ENCODE data around the gene TRMT44.

The TRMT44 gene, protein sequence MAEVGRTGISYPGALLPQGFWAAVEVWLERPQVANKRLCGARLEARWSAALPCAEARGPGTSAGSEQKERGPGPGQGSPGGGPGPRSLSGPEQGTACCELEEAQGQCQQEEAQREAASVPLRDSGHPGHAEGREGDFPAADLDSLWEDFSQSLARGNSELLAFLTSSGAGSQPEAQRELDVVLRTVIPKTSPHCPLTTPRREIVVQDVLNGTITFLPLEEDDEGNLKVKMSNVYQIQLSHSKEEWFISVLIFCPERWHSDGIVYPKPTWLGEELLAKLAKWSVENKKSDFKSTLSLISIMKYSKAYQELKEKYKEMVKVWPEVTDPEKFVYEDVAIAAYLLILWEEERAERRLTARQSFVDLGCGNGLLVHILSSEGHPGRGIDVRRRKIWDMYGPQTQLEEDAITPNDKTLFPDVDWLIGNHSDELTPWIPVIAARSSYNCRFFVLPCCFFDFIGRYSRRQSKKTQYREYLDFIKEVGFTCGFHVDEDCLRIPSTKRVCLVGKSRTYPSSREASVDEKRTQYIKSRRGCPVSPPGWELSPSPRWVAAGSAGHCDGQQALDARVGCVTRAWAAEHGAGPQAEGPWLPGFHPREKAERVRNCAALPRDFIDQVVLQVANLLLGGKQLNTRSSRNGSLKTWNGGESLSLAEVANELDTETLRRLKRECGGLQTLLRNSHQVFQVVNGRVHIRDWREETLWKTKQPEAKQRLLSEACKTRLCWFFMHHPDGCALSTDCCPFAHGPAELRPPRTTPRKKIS

GRCh38 chr4:8440492-8441311 is at the start of gene TRMT44, which contains the start of gene ACOX3:
Gene TRMT44, plus strand, starts transcription at chr4:8440777. Its CDS starts 46 bp downstream, at chr4:8440823.
Gene ACOX3, minus strand, starts transcription at chr4:8440723. Its CDS starts 24,202 bp downstream, at chr4:8416521.
- peak; percentile 91 for DNase-seq

- no peak for DNase-seq
Observed at GRCh38 chr4:8391071-8391470, 49.5 kb upstream of the TRMT44 start.

- DNase-seq: no peak
Observed at GRCh38 chr4:8391972-8392371, 48.6 kb upstream of the TRMT44 start.

GRCh38 chr4:8392591-8393190 is 47.9 kb upstream of the TRMT44 start:
- DNase-seq: no peak

GRCh38 chr4:8393593-8394038 is 47.0 kb upstream of the TRMT44 start:
- DNase-seq: no peak

DNA sequence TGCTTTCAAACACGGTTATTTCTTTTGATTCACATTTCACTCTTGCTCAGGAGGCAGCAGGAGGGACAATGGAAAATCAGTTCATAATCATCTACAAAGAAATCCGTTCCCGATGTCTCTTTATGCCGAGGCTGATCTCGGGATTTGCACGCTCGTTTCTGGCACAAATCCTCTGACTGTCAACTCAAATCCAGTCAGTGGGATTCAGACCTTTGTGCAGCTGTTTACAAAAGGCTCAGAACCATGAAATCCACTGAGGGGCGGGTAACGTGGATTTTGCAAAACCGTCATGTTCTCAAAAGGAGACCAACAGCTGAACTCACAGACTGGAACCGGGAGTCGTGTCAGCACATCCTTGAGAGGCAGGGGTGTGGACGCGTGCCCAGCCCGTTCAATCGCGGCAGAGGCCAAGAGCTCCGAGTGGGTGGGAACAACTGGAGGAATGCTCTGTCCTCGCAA is 46.5 kb upstream of the TRMT44 start:
- DNase-seq: no peak

GRCh38 chr4:8394806-8395205 is 45.8 kb upstream of the TRMT44 start:
- DNase-seq: no peak

GRCh38 chr4:8395504-8396296 is 44.9 kb upstream of the TRMT44 start:
- DNase-seq: no peak

- DNase-seq: no peak
Observed at GRCh38 chr4:8396762-8397406, 43.7 kb upstream of the TRMT44 start.

DNA sequence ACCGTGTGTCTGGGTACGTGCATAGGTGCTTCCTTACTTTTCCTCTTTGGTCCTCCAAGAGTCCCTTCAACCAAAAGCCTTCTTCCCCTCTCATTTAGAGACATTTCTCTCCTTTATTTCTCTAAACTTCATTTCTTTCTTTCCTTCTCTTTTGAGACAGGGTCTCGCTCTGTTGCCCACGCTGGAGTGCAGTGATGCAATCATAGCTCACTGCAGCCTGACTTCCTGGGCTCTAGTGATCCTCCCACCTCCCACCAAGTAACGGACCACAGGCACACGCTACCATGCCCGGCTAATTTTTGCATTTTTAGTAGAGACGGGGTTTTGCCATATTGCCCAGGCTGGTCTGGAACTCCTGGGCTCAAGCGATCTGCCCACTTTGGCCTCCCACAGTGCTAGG is 42.2 kb upstream of the TRMT44 start:
- DNase-seq: no peak

- no peak for DNase-seq
Observed at GRCh38 chr4:8399298-8399697, 41.3 kb upstream of the TRMT44 start.

GRCh38 chr4:8400632-8401325 is 39.8 kb upstream of the TRMT44 start:
- DNase-seq: no peak

- no peak for DNase-seq
Observed at GRCh38 chr4:8401665-8402064, 38.9 kb upstream of the TRMT44 start.

- no peak for DNase-seq
Observed at GRCh38 chr4:8402181-8402597, 38.4 kb upstream of the TRMT44 start.

- DNase-seq: no peak
Observed at GRCh38 chr4:8402640-8403039, 37.9 kb upstream of the TRMT44 start.

GRCh38 chr4:8403173-8403753 is 37.3 kb upstream of the TRMT44 start:
- DNase-seq: peak; percentile 15

DNA sequence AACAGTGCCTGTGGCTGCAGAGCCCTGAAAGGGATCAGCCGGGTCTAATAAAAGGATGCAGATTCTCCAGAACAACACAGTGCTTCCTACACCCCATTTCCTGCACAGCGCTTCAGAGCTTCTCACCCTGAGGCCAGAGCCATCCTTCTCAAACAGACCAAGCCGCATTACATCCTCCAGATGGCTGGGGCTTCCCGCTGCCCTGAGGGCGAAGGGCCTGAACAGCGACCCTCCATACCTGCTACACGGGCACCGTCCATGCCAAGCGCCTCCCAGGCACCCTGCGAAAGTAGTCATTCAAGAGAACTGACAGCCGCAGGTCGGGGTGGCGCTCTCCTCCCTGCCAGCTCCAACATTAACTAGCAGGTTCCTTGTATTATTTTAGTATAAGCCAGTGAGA is 36.6 kb upstream of the TRMT44 start:
- DNase-seq: no peak

GRCh38 chr4:8404791-8405515 is 35.6 kb upstream of the TRMT44 start:
- DNase-seq: no peak

DNA sequence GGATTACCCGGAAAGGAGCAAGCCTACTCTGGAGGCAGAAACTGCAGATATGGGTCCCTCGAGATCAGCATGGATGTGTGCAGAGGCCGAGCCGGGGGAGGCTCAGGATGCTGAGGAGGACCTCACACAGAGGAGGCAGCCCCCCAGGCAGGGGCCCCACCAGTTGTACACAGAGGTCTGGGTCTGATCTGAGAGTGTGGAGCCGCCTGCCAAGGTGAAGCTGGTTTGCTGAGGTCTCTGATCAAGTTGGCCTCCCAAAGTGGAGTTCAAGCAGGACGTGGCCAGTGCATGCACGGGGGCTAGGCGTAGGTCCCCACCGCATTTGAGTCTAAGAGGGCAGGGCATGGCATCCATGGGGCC is 35.1 kb upstream of the TRMT44 start:
- DNase-seq: no peak

Data from CD4-positive, alpha-beta T cell treated with Interferon gamma for 1 hour (primary cell).